HG03175 (cell line): ENCODE measurements around the gene EIF1AD.
"Not testable (repeated sequence)": the region's sequence is repeated elsewhere in the genome, so short reads cannot be mapped to it uniquely, and the experiment has no call there.

Experiments used
- ATAC-seq: cut with Tn5 transposase; IDR thresholded peaks from one replicate; pipeline ENCODE4 v1.9.1; 2021; ENCODE audit warnings: mild to moderate bottlenecking, moderate library complexity; ENCODE audit not compliant: unreplicated experiment

EIF1AD gene

GRCh38 chr11:66001942-66002647 is at the start of gene EIF1AD, which contains the start of gene BANF1:
TSS of gene EIF1AD (minus strand) at chr11:66002157. CDS start at chr11:66000389, 1,768 bp downstream.
TSS of gene BANF1 (plus strand) at chr11:66002503. CDS start at chr11:66003251, 748 bp downstream.
- ATAC-seq, result peak; percentile 76

- ATAC-seq, result no peak
These were observed 49.4 kb upstream of the EIF1AD start for GRCh38 chr11:66051371-66051765.

GRCh38 chr11:66050581-66051231 is 48.7 kb upstream of the EIF1AD start:
- no peak for ATAC-seq

- ATAC-seq, result no peak
These were observed 46.8 kb upstream of the EIF1AD start, which contains the start of gene GAL3ST3 for GRCh38 chr11:66048547-66049323. TSS of gene GAL3ST3 (minus strand) at chr11:66049161. CDS start at chr11:66045415, 3,746 bp downstream.

- no peak for ATAC-seq
These were observed 45.8 kb upstream of the EIF1AD start for GRCh38 chr11:66047541-66048365.

- ATAC-seq, result no peak
These were observed 44.9 kb upstream of the EIF1AD start for GRCh38 chr11:66046901-66047300.

- ATAC-seq, result no peak
These were observed 43.3 kb upstream of the EIF1AD start for GRCh38 chr11:66045177-66045639.

GRCh38 chr11:66044757-66045156 is 42.8 kb upstream of the EIF1AD start:
- no peak for ATAC-seq

- ATAC-seq, result no peak
These were observed 41.3 kb upstream of the EIF1AD start for GRCh38 chr11:66042996-66043906.

GRCh38 chr11:66042227-66042995 is 40.5 kb upstream of the EIF1AD start:
- no peak for ATAC-seq

GRCh38 chr11:66039765-66040164 is 37.8 kb upstream of the EIF1AD start:
- ATAC-seq, result no peak

- no peak for ATAC-seq
These were observed 35.4 kb upstream of the EIF1AD start for GRCh38 chr11:66037327-66037726.

- ATAC-seq, result no peak
These were observed 34.4 kb upstream of the EIF1AD start for GRCh38 chr11:66036334-66036710.

GRCh38 chr11:66035653-66036333 is 33.8 kb upstream of the EIF1AD start:
- no peak for ATAC-seq

- no peak for ATAC-seq
These were observed 31.2 kb upstream of the EIF1AD start for GRCh38 chr11:66032957-66033735.

GRCh38 chr11:66026017-66026529 is 24.1 kb upstream of the EIF1AD start, which contains the start of gene CATSPER1:
TSS of gene CATSPER1 (minus strand) at chr11:66026479. CDS start at chr11:66026379, 100 bp downstream.
- no peak for ATAC-seq

- ATAC-seq, result not testable (repeated sequence)
These were observed 21.2 kb upstream of the EIF1AD start for GRCh38 chr11:66023186-66023440.
